Activated CD8-positive, alpha-beta T cell treated with anti-CD3 and anti-CD28 coated beads, Interleukin-2, amount 10 ng/mL, durations not matched to agents 7 days and 5 days (primary cell): Measurements from ENCODE around the gene MAPKAPK2. TPM values are rescaled to one million over a fixed set of nuclear protein-coding genes. Genes with fewer than 3 reads are reported as not detected.

Source experiments
- ATAC-seq: fragments of 150-1000 bp; cut with Tn5 transposase; one replicate; pipeline ENCODE4 v1.10.0; 2021; ENCODE audit warnings: moderate library complexity
- CTCF ChIA-PET: fragments of 350-600 bp; sonication (Branson Sonifier 250); formaldehyde crosslinking; loops from one replicate; lab custom pipeline; 2021; ENCODE audit warnings: antibody characterized with exemption; lab: Charles Lee
- POLR2A ChIA-PET: fragments of 350-600 bp; sonication (Branson Sonifier 250); formaldehyde crosslinking; loops from one replicate; lab custom pipeline; 2021; ENCODE audit warnings: antibody characterized with exemption; lab: Charles Lee
- DNase-seq: peaks from one replicate; pipeline ENCODE4 v3.0.0-alpha.2; 2020
- H3K27ac Mint-ChIP-seq: one replicate; pipeline ENCODE4 v1.8.0; 2021; ENCODE audit warnings: mild to moderate bottlenecking, mixed read lengths
- H3K27me3 Mint-ChIP-seq: one replicate; pipeline ENCODE4 v1.8.0; 2021; ENCODE audit warnings: low read depth, mixed read lengths
- H3K36me3 Mint-ChIP-seq: one replicate; pipeline ENCODE4 v1.8.0; 2021; ENCODE audit warnings: low read depth, mixed read lengths
- H3K4me1 Mint-ChIP-seq: one replicate; pipeline ENCODE4 v1.8.0; 2021; ENCODE audit warnings: low read depth, mixed read lengths
- H3K4me3 Mint-ChIP-seq: one replicate; pipeline ENCODE4 v1.8.0; 2021; ENCODE audit warnings: mild to moderate bottlenecking, mixed read lengths
- H3K9me3 Mint-ChIP-seq: one replicate; pipeline ENCODE4 v1.8.0; 2022; ENCODE audit warnings: mixed read lengths; ENCODE audit not compliant: insufficient read depth
- total RNA-seq, 2 experiments: library from RNA; stranded (reverse); gene quantifications; one replicate each; pipeline ENCODE4 v1.2.3, GENCODE V29; 2021

The MAPKAPK2 gene
- total RNA-seq, 2 experiments from 2014 or later: 59.0 to 61.3 TPM

DNA sequence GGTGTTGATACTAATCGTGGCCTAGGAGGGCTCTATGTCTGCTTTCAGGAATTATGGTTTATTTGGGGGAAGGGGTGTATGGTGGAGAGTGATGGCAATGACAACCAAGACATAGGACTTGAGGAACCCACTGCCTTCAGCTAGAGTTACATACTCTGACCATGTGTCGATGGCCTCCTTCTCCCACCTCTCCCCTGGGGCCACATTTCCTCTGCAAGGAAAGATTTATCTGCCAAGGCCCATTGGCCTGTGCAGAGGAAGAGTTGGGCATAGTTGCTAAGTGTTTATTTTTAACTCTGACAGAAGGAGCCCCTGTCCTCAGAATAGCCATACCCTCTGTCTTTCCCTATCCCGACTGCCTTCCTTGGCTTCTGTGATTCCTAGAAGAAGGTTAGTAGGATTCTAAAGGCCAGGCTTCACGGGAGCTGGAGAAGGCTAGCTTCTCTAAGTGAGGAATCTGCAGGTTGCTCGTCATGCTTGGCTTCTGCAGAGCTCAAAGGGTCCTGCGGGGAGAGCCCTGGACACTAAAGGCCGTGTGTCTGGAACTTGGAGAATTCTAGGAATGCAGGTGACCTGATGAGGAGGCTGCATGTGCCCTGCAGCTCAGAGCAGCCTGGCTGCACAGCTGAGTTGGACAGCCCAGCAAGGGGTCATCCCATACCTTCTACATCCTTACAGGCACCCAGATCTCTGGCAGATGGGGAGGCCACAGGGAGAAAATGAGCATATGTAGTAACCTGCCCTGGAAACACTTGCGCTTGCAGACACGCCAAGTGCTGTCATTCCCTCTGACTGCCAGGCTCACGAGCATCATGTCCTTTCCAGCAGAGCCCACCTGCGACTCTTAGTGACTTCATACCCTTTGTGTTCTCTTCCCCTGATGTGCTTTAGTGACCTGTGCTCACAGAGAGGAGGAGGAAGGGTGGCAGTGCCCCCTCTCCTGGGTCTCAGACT is 9.7 kb downstream of the MAPKAPK2 start:
- H3K4me1 Mint-ChIP-seq: peaks cover 42% of the 10 kb centered on the region
- no peaks in the 10 kb centered on the region for H3K27me3 Mint-ChIP-seq
- no peaks in the 10 kb centered on the region for H3K9me3 Mint-ChIP-seq
- peaks cover 13% of the 10 kb centered on the region for H3K36me3 Mint-ChIP-seq
- ATAC-seq (no peak), DNase-seq (no peak)
- POLR2A ChIA-PET: interaction anchor here (1.5 kb wide), 1 partner anchor 10 kb away, joined by 5 read pairs; the partner anchor contains the start of gene MAPKAPK2
- no peak overlapping the region for H3K27ac Mint-ChIP-seq
- CTCF ChIA-PET: interaction anchor here (0.8 to 3.8 kb wide), 2 partner anchors 30 to 288 kb away, joined by 3 to 17 read pairs; no protein-coding TSS in a partner anchor
- H3K4me3 Mint-ChIP-seq: no peak overlapping the region

GRCh38 chr1:206695733-206696132 is 11.0 kb downstream of the MAPKAPK2 start:
- Mint-ChIP-seq H3K27me3 (no peaks in the 10 kb centered on the region), H3K27ac (no peak overlapping the region), H3K4me3 (no peak overlapping the region), H3K9me3 (no peaks in the 10 kb centered on the region), H3K36me3 (peaks cover 10% of the 10 kb centered on the region), H3K4me1 (peaks cover 42% of the 10 kb centered on the region)
- ATAC-seq (no peak), DNase-seq (no peak)
- ChIA-PET POLR2A (no interaction called here), CTCF (no interaction called here)

GRCh38 chr1:206696812-206697585 is 12.3 kb downstream of the MAPKAPK2 start:
- ATAC-seq: no peak
- ChIA-PET POLR2A (interaction anchor here (0.8 kb wide), 1 partner anchor 9 kb away, joined by 3 read pairs; no protein-coding TSS in a partner anchor), CTCF (interaction anchor here (1.2 kb wide), 1 partner anchor 33 kb away, joined by 3 read pairs; no protein-coding TSS in a partner anchor)
- H3K4me3 Mint-ChIP-seq: no peak overlapping the region
- DNase-seq: no peak
- no peaks in the 10 kb centered on the region for H3K27me3 Mint-ChIP-seq
- peaks cover 37% of the 10 kb centered on the region for H3K4me1 Mint-ChIP-seq
- H3K9me3 Mint-ChIP-seq: no peaks in the 10 kb centered on the region
- peaks cover 11% of the 10 kb centered on the region for H3K36me3 Mint-ChIP-seq
- H3K27ac Mint-ChIP-seq: no peak overlapping the region

DNA sequence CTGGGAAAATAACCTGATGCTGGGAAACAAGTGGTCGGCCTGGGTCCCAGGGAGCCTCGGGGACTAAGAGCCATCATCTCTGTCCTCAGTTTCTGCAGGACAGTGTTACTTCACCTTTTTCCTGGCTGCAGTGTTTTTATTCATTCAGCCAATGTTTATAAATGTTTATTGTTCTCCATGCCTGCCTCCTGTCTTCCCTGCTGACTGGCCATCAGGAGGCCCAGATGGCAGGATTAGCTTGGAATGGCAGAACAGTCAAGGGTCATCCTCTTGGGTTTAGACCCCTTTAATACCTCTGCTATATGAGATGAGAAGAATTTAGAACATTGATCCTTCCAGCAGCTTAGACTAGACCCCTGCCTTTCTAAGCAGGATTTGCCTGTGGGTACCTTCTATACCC is 13.3 kb downstream of the MAPKAPK2 start:
- H3K27ac Mint-ChIP-seq: no peak overlapping the region

GRCh38 chr1:206699000-206699586 is 14.4 kb downstream of the MAPKAPK2 start:
- H3K27me3 Mint-ChIP-seq: no peaks in the 10 kb centered on the region
- ChIA-PET CTCF (interaction anchor here (1.6 to 3.2 kb wide), 2 partner anchors 35 to 41 kb away, joined by 5 to 12 read pairs; no protein-coding TSS in a partner anchor), POLR2A (interaction anchor here (0.6 to 2.1 kb wide), 2 partner anchors 9 to 820 kb away, joined by 5 to 10 read pairs; no protein-coding TSS in a partner anchor)
- no peaks in the 10 kb centered on the region for H3K9me3 Mint-ChIP-seq
- H3K27ac Mint-ChIP-seq: no peak overlapping the region
- H3K36me3 Mint-ChIP-seq: peaks cover 11% of the 10 kb centered on the region
- DNase-seq (no peak), ATAC-seq (no peak)
- H3K4me1 Mint-ChIP-seq: peaks cover 51% of the 10 kb centered on the region
- H3K4me3 Mint-ChIP-seq: no peak overlapping the region

More for the DNA sequence above, 13.3 kb downstream of the MAPKAPK2 start:
- ChIA-PET CTCF (interaction anchor here (0.9 to 1.6 kb wide), 2 partner anchors 34 to 40 kb away, joined by 3 to 5 read pairs; no protein-coding TSS in a partner anchor), POLR2A (no interaction called here)
- peaks cover 11% of the 10 kb centered on the region for H3K36me3 Mint-ChIP-seq
- no peak overlapping the region for H3K4me3 Mint-ChIP-seq
- ATAC-seq (no peak), DNase-seq (no peak)
- no peaks in the 10 kb centered on the region for H3K9me3 Mint-ChIP-seq
- H3K27me3 Mint-ChIP-seq: no peaks in the 10 kb centered on the region
- peaks cover 40% of the 10 kb centered on the region for H3K4me1 Mint-ChIP-seq

GRCh38 chr1:206699626-206700025 is 14.9 kb downstream of the MAPKAPK2 start:
- ChIA-PET POLR2A (interaction anchor here (2.1 kb wide), 1 partner anchor 9 kb away, joined by 10 read pairs; no protein-coding TSS in a partner anchor), CTCF (interaction anchor here (0.9 to 3.2 kb wide), 3 partner anchors 16 to 36 kb away, joined by 4 to 12 read pairs (median 8); no protein-coding TSS in a partner anchor)
- DNase-seq (no peak), ATAC-seq (no peak)
- Mint-ChIP-seq H3K9me3 (no peaks in the 10 kb centered on the region), H3K4me1 (peaks cover 56% of the 10 kb centered on the region), H3K27me3 (no peaks in the 10 kb centered on the region), H3K36me3 (peaks cover 11% of the 10 kb centered on the region), H3K4me3 (no peak overlapping the region), H3K27ac (no peak overlapping the region)

DNA sequence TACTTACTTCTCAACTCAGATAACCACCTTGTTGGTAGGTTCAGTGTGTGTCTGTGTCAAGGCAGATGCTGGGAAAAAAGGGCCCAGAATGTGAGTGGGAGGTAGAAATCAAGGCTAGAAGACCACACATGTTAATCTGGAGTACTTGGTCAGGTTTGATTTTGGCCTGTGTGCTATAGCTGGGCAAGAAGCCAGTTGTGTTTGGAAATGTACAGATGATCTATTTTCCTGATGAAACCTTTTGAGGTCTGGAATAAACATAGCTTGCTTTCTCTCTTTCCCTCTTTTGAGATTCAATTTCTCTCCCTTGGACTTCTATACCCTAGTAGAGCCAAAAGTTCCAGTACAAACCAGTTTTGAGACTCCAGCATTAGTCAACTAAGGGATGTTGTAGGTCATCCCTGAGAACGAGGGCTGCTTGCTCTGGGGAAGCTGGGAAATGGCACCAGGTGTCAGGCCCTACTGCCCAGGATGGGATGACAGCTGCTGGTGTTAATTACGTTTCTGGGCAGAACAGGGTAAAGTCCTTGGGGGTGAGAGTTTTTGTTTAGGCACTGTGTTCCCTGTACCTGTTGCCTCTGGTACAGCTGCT is 15.8 kb downstream of the MAPKAPK2 start:
- H3K4me3 Mint-ChIP-seq: no peak overlapping the region
- H3K27ac Mint-ChIP-seq: no peak overlapping the region
- H3K9me3 Mint-ChIP-seq: no peaks in the 10 kb centered on the region
- ChIA-PET POLR2A (interaction anchor here (0.6 to 2.1 kb wide), 3 partner anchors 10 to 261 kb away, joined by 3 to 10 read pairs (median 8); partner anchors contain the start of gene MAPKAPK2), CTCF (interaction anchor here (0.8 to 3.2 kb wide), 8 partner anchors 9 to 94 kb away, joined by 3 to 12 read pairs (median 4); no protein-coding TSS in a partner anchor)
- H3K27me3 Mint-ChIP-seq: no peaks in the 10 kb centered on the region
- peaks cover 11% of the 10 kb centered on the region for H3K36me3 Mint-ChIP-seq
- ATAC-seq (no peak), DNase-seq (no peak)
- peaks cover 59% of the 10 kb centered on the region for H3K4me1 Mint-ChIP-seq

DNA sequence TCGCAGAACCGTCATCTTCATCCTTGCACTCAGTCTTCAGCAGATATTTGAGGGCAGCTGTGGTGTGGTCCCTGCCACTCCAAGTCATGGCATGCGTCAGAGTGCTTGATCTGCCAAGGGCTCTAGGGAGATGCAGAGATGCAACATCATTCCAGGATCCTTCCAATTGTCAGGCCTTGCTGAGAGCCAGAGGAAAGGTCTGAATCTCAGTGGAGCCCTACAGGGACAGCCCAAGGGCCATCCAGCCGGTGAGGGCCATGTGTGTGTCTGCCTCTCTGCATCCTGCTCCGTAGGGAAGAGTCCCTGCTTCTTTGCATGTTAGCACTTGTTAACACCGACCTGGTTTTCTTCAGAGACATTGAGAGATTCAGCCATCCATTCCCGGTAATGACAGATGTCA is 17.6 kb downstream of the MAPKAPK2 start:
- H3K9me3 Mint-ChIP-seq: no peaks in the 10 kb centered on the region
- ChIA-PET CTCF (interaction anchor here (0.6 to 5.1 kb wide), 8 partner anchors 11 to 220 kb away, joined by 3 to 32 read pairs (median 4); partner anchors contain the start of gene FCMR), POLR2A (interaction anchor here (1.9 kb wide), 1 partner anchor 17 kb away, joined by 8 read pairs; the partner anchor contains the start of gene MAPKAPK2)
- peaks cover 71% of the 10 kb centered on the region for H3K4me1 Mint-ChIP-seq
- ATAC-seq (no peak), DNase-seq (no peak)
- peaks cover 6% of the 10 kb centered on the region for H3K36me3 Mint-ChIP-seq
- H3K4me3 Mint-ChIP-seq: no peak overlapping the region
- no peak overlapping the region for H3K27ac Mint-ChIP-seq
- no peaks in the 10 kb centered on the region for H3K27me3 Mint-ChIP-seq

- Mint-ChIP-seq H3K36me3 (peaks cover 1% of the 10 kb centered on the region), H3K27me3 (no peaks in the 10 kb centered on the region), H3K9me3 (no peaks in the 10 kb centered on the region), H3K4me3 (no peak overlapping the region), H3K4me1 (peaks cover 76% of the 10 kb centered on the region), H3K27ac (no peak overlapping the region)
- ATAC-seq (no peak), DNase-seq (no peak)
- ChIA-PET CTCF (interaction anchor here (0.6 to 5.1 kb wide), 9 partner anchors 10 to 219 kb away, joined by 3 to 32 read pairs (median 5); partner anchors contain the start of gene FCMR), POLR2A (interaction anchor here (0.7 kb wide), 1 partner anchor 14 kb away, joined by 4 read pairs; no protein-coding TSS in a partner anchor)
Observed at GRCh38 chr1:206702803-206703202, 18.1 kb downstream of the MAPKAPK2 start.

DNA sequence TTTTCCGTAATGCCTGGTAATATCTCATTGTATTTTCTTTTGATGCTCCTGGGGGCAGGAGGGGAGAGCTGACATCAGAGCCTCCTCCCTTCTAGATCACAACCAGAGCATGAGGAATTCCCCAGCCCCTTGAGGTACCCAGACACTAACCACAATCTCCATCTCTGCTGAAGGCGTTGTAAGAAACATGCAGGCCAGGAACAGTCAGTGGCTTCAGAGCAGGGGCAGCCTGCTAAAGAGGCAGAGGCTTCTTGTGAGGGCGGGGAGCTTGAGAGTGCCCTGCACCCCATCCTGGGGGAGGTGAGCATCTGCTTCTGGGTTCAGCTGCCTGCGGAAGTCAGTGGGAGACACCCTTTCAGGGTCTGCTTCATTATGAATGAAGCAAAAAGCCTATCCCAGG is 19.0 kb downstream of the MAPKAPK2 start:
- ChIA-PET POLR2A (interaction anchor here (0.6 kb wide), 1 partner anchor 16 kb away, joined by 3 read pairs; no protein-coding TSS in a partner anchor), CTCF (interaction anchor here (0.8 to 5.1 kb wide), 9 partner anchors 9 to 218 kb away, joined by 3 to 32 read pairs (median 5); partner anchors contain the start of gene FCMR)
- peaks cover 1% of the 10 kb centered on the region for H3K36me3 Mint-ChIP-seq
- H3K4me3 Mint-ChIP-seq: peak overlapping the region; percentile 19
- H3K4me1 Mint-ChIP-seq: peaks cover 81% of the 10 kb centered on the region
- H3K9me3 Mint-ChIP-seq: no peaks in the 10 kb centered on the region
- peak; percentile 60 for DNase-seq
- ATAC-seq: peak; percentile 77
- no peaks in the 10 kb centered on the region for H3K27me3 Mint-ChIP-seq
- peak overlapping the region; percentile 76 for H3K27ac Mint-ChIP-seq
